Sigmoid colon (tissue), 7 donors: ENCODE measurements around the gene ZBTB38. TPM values are rescaled to one million over a fixed set of nuclear protein-coding genes. Genes with fewer than 3 reads are reported as not detected.
A peak's percentile ranks its signal among the peaks of the same experiment; 100 is the strongest.

ENCODE experiments used
- DNase-seq: peaks from one replicate; pipeline ENCODE4 v3.0.0-alpha.2; 2019
- H3K27ac ChIP-seq, 4 donors: fragments of 200-600 bp; sonication (generic); one replicate each; pipeline ENCODE4 v1.5.1; 2016 to 2019; ENCODE audit warnings: mild to moderate bottlenecking in 1 of 4
- H3K27me3 ChIP-seq, 3 donors: fragments of 200-600 bp; sonication (generic); one replicate each; pipeline ENCODE4 v1.5.1; 2019; ENCODE audit warnings: mild to moderate bottlenecking in 1 of 3
- H3K36me3 ChIP-seq, 4 donors: fragments of 200-600 bp; sonication (generic); one replicate each; pipeline ENCODE4 v1.5.1; 2016 to 2019
- H3K4me1 ChIP-seq, 4 donors: fragments of 200-600 bp; sonication (generic); one replicate each; pipeline ENCODE4 v1.5.1; 2017 to 2019
- H3K4me3 ChIP-seq, 4 donors: fragments of 200-600 bp; sonication (generic); one replicate each; pipeline ENCODE4 v1.5.1; 2017 to 2019; ENCODE audit warnings: mild to moderate bottlenecking in 2 of 4, moderate library complexity in 1 of 4
- H3K9me3 ChIP-seq, 4 donors: fragments of 200-600 bp in 3 of 4; sonication (generic) in 3 of 4; one replicate each; pipeline versions ENCODE4 v1.5.1 to v1.6.1; 2013 to 2019
- EP300 ChIP-seq, 4 donors: sonication (generic); formaldehyde crosslinking; IDR thresholded peaks; one replicate each; pipeline ENCODE4 v1.6.1; 2017; ENCODE audit warnings: antibody characterized with exemption in 4 of 4
- POLR2A ChIP-seq, 2 donors: fragments of 450-650 bp; IDR thresholded peaks; one replicate each; pipeline ENCODE4 v1.6.1; 2016; ENCODE audit warnings: antibody characterized with exemption in 2 of 2, mild to moderate bottlenecking in 2 of 2, moderate library complexity in 2 of 2
- POLR2AphosphoS5 ChIP-seq, 4 donors: sonication (generic); formaldehyde crosslinking; IDR thresholded peaks; one replicate each; pipeline ENCODE4 v1.6.1; 2017; ENCODE audit warnings: antibody characterized with exemption in 4 of 4
- WGBS, 2 donors: extraction: QIAGEN DNeasy Blood & Tissue Kit; methylation state at CpG; one replicate each; pipeline ENCODE4 v1.1.7; 2013; 5-methylcytosine and 5-hydroxymethylcytosine counted together
- intact Hi-C: fragments of 100-400 bp; cut with DNase I; formaldehyde crosslinking; loops from one replicate; pipeline ENCODE4 v1.15.1; 2023
- polyA plus RNA-seq, 3 donors: library from polyadenylated mRNA; stranded (reverse); fragments of 200-250 nt; gene quantifications; one replicate each; pipeline ENCODE4 v1.2.3, GENCODE V29; 2013
- total RNA-seq, 4 donors: library from RNA; depleted of rRNA; stranded (reverse); fragments of >200 nt; gene quantifications; one replicate each; pipeline ENCODE4 v1.1.0, GENCODE V29; 2016
- TF ChIP-seq, protein P1 (sequence below), 4 experiments: fragments of 450-650 bp in 3 of 4; fragments of 200-600 bp in 1 of 4; IDR thresholded peaks; one replicate each; pipeline ENCODE4 v1.5.1; 2016 to 2019; ENCODE audit warnings: antibody characterized with exemption in 4 of 4, mild to moderate bottlenecking in 3 of 4, moderate library complexity in 2 of 4
- donor health status: healthy with polysubstance abuse.
- donor health status: Bipolar disorder and iron deficiency.
- donor health status: healthy.

The ZBTB38 gene
- total and polyA plus RNA-seq, 7 donors: 16.8 to 178 (median 150) TPM

DNA sequence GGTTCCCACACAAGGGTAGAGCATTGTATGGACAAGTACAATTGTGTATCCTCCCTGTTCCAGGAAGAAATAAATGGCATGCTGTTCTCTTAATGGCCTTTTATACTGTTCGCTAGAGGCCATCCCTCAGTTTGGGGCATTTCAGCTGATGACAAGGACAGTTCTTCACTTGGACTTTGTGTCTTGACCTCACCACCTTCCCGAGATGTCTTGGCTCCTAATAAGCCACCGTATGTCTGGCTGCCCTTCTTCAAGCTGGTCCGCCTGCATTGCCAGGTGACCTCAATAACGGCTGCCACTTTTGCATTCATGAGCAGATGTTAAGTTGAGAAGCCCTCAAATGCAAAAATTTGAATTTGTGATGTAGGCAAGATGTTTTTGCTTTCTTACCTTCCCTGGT is 24.1 kb downstream of the ZBTB38 start:
- H3K27me3 ChIP-seq: no peaks in the 10 kb centered on the region
- intact Hi-C loops: no loop called here
- H3K4me1 ChIP-seq: peaks cover 0 to 16% (median 4%) of the 10 kb centered on the region in 4 donors
- TF ChIP-seq, protein P1, sequence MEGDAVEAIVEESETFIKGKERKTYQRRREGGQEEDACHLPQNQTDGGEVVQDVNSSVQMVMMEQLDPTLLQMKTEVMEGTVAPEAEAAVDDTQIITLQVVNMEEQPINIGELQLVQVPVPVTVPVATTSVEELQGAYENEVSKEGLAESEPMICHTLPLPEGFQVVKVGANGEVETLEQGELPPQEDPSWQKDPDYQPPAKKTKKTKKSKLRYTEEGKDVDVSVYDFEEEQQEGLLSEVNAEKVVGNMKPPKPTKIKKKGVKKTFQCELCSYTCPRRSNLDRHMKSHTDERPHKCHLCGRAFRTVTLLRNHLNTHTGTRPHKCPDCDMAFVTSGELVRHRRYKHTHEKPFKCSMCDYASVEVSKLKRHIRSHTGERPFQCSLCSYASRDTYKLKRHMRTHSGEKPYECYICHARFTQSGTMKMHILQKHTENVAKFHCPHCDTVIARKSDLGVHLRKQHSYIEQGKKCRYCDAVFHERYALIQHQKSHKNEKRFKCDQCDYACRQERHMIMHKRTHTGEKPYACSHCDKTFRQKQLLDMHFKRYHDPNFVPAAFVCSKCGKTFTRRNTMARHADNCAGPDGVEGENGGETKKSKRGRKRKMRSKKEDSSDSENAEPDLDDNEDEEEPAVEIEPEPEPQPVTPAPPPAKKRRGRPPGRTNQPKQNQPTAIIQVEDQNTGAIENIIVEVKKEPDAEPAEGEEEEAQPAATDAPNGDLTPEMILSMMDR (IDR thresholded peaks at IDR 0.05): no peak
- no peak for TF ChIP-seq EP300 (IDR thresholded peaks at IDR 0.05)
- TF ChIP-seq POLR2A (IDR thresholded peaks at IDR 0.05): no peak
- no peak for TF ChIP-seq POLR2AphosphoS5 (IDR thresholded peaks at IDR 0.05)
- no peaks in the 10 kb centered on the region for H3K9me3 ChIP-seq
- DNase-seq: no peak
- peaks cover 0 to 11% (median 3%) of the 10 kb centered on the region in 4 donors for H3K36me3 ChIP-seq
- H3K27ac ChIP-seq: no peak overlapping the region
- H3K4me3 ChIP-seq: no peak overlapping the region
- 91 to 96% methylated on average over 5 of the region's 5 CpGs for WGBS, 2 donors

DNA sequence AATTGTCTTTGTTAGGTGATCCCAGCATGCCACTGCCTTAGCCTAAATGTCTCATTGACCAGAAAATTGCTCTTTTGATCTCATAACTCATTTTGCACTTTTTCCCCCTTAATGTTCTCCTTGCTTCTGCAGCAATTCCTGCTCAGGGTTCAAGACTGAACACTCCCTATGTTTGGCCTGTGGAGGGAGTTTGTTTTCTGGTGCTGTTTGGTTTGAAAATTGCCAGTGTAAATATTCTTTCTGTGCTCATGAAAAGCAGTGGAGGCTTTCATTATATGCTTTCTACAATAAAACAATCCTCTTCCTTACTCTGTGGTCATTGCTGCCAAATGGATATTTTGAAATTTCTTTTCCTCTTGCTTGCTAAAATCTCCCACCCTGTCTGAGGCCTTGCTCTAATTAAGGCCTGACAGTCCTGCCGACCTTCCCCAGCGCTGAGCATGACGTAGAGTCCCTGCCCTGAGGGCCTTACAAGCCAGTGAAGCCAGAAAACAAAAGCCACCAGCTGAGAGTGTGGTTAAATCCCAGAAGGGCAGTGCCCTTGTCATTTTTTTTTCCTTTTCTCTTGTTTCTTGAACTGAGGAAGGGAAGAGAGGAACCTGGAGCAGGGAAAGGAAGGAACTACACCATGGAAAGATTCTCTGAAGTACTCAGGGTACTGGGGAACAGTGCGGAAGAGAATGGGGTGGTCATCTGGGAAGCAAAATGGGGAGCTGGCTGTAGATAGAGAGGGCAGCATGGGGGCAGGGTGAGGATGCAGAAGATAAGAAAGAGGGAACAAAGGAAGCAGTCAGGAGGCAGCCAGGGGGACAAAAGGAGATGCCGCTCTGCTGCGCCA is 24.8 kb downstream of the ZBTB38 start:
- intact Hi-C loops: no loop called here
- WGBS, 2 donors: 88 to 89% methylated on average over 6 of the region's 6 CpGs
- no peak for DNase-seq

DNA sequence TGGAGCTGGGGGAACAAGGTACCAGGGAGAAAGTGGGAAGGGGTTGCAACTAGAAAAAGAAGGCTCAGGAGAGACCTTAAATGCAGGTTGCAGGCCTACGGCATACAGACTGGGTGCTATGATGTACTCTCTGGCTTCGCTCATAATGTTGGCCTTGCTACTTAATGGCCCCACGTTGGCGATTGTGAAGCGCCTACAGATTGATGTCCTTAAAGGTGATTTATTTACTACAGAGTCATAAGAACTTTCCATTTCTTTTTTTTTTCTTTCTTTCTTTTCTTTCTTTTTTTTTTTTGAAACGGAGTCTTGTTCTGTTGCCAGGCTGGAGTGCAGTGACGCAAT is 25.4 kb downstream of the ZBTB38 start:
- no peaks in the 10 kb centered on the region for H3K9me3 ChIP-seq
- H3K36me3 ChIP-seq: peaks cover 0 to 11% (median 3%) of the 10 kb centered on the region in 4 donors
- H3K27ac ChIP-seq: no peak overlapping the region
- peaks cover 0 to 6% (median 1%) of the 10 kb centered on the region in 4 donors for H3K4me1 ChIP-seq
- TF ChIP-seq, protein P1 (IDR thresholded peaks at IDR 0.05): no peak
- TF ChIP-seq POLR2AphosphoS5 (IDR thresholded peaks at IDR 0.05) (no peak), EP300 (IDR thresholded peaks at IDR 0.05) (no peak), POLR2A (IDR thresholded peaks at IDR 0.05) (no peak)
- no peaks in the 10 kb centered on the region for H3K27me3 ChIP-seq
- intact Hi-C loops: no loop called here
- no peak for DNase-seq
- H3K4me3 ChIP-seq: no peak overlapping the region
- 97 to 98% methylated on average over 7 of the region's 7 CpGs for WGBS, 2 donors

More for the DNA sequence above, 24.8 kb downstream of the ZBTB38 start:
- peak overlapping the region in 2 of 4 donors; percentile 20 to 56 for H3K27ac ChIP-seq
- peaks cover 0 to 9% (median 4%) of the 10 kb centered on the region in 4 donors for H3K4me1 ChIP-seq
- H3K4me3 ChIP-seq: no peak overlapping the region
- H3K27me3 ChIP-seq: no peaks in the 10 kb centered on the region
- TF ChIP-seq EP300 (IDR thresholded peaks at IDR 0.05) (no peak), POLR2AphosphoS5 (IDR thresholded peaks at IDR 0.05) (no peak), POLR2A (IDR thresholded peaks at IDR 0.05) (no peak)
- TF ChIP-seq, protein P1 (IDR thresholded peaks at IDR 0.05): no peak
- no peaks in the 10 kb centered on the region for H3K9me3 ChIP-seq
- H3K36me3 ChIP-seq: peaks cover 0 to 11% (median 3%) of the 10 kb centered on the region in 4 donors

DNA sequence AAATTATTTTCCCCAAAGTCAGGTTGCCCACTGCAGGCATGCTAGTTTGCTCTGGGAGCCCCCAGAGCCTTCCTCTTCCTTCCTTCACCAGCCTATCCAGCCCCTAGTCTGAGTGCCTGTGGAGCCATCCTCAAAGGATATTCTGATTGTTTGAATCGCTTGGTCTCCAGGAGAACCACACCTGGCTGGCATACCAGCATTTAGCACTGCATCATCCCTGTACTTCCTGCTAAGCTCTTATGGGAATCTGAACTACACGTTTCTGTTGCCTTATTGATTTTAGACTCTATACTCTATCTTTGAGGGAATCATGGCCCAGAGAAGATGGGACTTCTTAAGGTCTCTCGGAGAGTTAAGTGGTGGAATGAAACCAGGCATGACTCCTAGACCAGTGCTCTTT is 26.3 kb downstream of the ZBTB38 start:
- Histone ChIP-seq H3K27me3 (no peaks in the 10 kb centered on the region), H3K9me3 (no peaks in the 10 kb centered on the region), H3K4me1 (peaks cover 0 to 10% (median 6%) of the 10 kb centered on the region in 4 donors), H3K36me3 (peaks cover 0 to 11% (median 3%) of the 10 kb centered on the region in 4 donors), H3K4me3 (no peak overlapping the region), H3K27ac (no peak overlapping the region)
- TF ChIP-seq EP300 (IDR thresholded peaks at IDR 0.05) (no peak), POLR2A (IDR thresholded peaks at IDR 0.05) (no peak), POLR2AphosphoS5 (IDR thresholded peaks at IDR 0.05) (no peak)
- TF ChIP-seq, protein P1 (IDR thresholded peaks at IDR 0.05): no peak
- DNase-seq: no peak
- WGBS, 2 donors: 84 to 85% methylated on average over 3 of the region's 3 CpGs
- intact Hi-C loops: no loop called here
